ENCODE data around the gene JARID2.

Gene JARID2

GRCh38 chr6:15409301-15410125 is 163.6 kb downstream of the JARID2 start:
- CTCF ChIA-PET: interaction anchor here (1.2 kb wide), 1 partner anchor 19 kb away, joined by 4 read pairs; no protein-coding TSS in a partner anchor
- TF ChIP-seq, protein P1, sequence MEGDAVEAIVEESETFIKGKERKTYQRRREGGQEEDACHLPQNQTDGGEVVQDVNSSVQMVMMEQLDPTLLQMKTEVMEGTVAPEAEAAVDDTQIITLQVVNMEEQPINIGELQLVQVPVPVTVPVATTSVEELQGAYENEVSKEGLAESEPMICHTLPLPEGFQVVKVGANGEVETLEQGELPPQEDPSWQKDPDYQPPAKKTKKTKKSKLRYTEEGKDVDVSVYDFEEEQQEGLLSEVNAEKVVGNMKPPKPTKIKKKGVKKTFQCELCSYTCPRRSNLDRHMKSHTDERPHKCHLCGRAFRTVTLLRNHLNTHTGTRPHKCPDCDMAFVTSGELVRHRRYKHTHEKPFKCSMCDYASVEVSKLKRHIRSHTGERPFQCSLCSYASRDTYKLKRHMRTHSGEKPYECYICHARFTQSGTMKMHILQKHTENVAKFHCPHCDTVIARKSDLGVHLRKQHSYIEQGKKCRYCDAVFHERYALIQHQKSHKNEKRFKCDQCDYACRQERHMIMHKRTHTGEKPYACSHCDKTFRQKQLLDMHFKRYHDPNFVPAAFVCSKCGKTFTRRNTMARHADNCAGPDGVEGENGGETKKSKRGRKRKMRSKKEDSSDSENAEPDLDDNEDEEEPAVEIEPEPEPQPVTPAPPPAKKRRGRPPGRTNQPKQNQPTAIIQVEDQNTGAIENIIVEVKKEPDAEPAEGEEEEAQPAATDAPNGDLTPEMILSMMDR (conservative IDR thresholded peaks at IDR 0.05; ENCODE audit: low read depth): no peak
- POLR2A ChIA-PET (ENCODE audit: low non-redundant PET): no interaction called here
- no peak overlapping the region for H3K27ac ChIP-seq
- DNase-seq (ENCODE audit: low spot score): no peak

GRCh38 chr6:15410126-15410391 is 164.2 kb downstream of the JARID2 start:
- ChIA-PET POLR2A (ENCODE audit: low non-redundant PET) (no interaction called here), CTCF (interaction anchor here (1.2 kb wide), 1 partner anchor 19 kb away, joined by 4 read pairs; no protein-coding TSS in a partner anchor)
- no peak overlapping the region for H3K27ac ChIP-seq
- no peak for DNase-seq (ENCODE audit: low spot score)
- TF ChIP-seq, protein P1 (conservative IDR thresholded peaks at IDR 0.05; ENCODE audit: low read depth): no peak

- ChIA-PET CTCF (interaction anchor here (1.2 kb wide), 1 partner anchor 20 kb away, joined by 4 read pairs; no protein-coding TSS in a partner anchor), POLR2A (ENCODE audit: low non-redundant PET) (no interaction called here)
- DNase-seq (ENCODE audit: low spot score): no peak
- TF ChIP-seq, protein P1 (conservative IDR thresholded peaks at IDR 0.05; ENCODE audit: low read depth): no peak
- no peak overlapping the region for H3K27ac ChIP-seq
Measured at GRCh38 chr6:15410752-15411151, 164.9 kb downstream of the JARID2 start.

DNA sequence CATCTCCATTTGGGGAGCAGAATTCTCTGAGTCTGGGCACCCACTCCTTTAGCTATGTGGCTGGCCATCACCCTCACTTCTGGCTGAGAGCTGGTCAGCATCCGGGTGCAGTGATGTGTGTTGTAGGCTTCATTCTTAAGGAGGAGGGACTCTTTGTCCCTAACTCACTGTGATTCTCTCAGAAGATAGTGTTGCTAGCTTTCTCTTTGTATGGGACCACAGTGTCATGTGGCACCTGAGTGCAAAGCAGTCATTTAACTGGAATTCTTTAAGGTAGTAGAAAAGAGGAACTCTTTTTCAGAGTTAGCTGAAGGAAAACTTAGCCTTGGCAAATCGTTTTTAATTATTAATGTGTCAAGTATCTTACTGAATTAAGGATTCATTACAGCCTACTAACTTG is 165.9 kb downstream of the JARID2 start:
- TF ChIP-seq, protein P1 (conservative IDR thresholded peaks at IDR 0.05; ENCODE audit: low read depth): no peak
- CTCF ChIA-PET: interaction anchor here (0.6 kb wide), 1 partner anchor 1125 kb away, joined by 4 read pairs; no protein-coding TSS in a partner anchor
- H3K27ac ChIP-seq: no peak overlapping the region
- POLR2A ChIA-PET (ENCODE audit: low non-redundant PET): no interaction called here
- no peak for DNase-seq (ENCODE audit: low spot score)

DNA sequence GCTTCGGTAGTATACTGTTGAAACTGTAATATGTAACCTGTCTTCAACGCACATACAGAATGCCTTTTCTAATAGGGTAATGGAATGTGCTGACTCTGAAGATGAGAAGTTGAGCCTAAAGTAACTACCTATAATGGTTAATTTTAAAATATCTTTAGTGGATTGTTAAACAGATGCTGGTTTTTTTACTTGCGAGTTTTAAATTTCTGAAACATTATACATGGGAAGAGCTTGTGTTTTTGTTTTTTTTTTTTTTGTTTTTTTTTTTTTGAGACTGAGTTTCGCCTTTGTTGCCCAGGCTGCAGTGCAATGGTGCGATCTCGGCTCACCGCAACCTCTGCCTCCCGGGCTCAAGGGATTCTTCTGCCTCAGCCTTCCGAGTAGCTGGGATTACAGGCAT is 166.9 kb downstream of the JARID2 start:
- CTCF ChIA-PET: no interaction called here
- H3K27ac ChIP-seq: no peak overlapping the region
- no peak for DNase-seq (ENCODE audit: low spot score)
- POLR2A ChIA-PET (ENCODE audit: low non-redundant PET): no interaction called here
- TF ChIP-seq, protein P1 (conservative IDR thresholded peaks at IDR 0.05; ENCODE audit: low read depth): no peak

GRCh38 chr6:15413466-15414234 is 167.8 kb downstream of the JARID2 start:
- CTCF ChIA-PET: no interaction called here
- H3K27ac ChIP-seq: no peak overlapping the region
- TF ChIP-seq, protein P1 (conservative IDR thresholded peaks at IDR 0.05; ENCODE audit: low read depth): no peak
- POLR2A ChIA-PET (ENCODE audit: low non-redundant PET): no interaction called here
- no peak for DNase-seq (ENCODE audit: low spot score)

Measured in RWPE1 (cell line).